Activated CD4-positive, alpha-beta T cell treated with anti-CD3 and anti-CD28 coated beads, Interleukin-2, amount 50 U/mL, for 4 hours (primary cell): ENCODE results near the gene SOX6.
"Not testable (repeated sequence)": the region's sequence is repeated elsewhere in the genome, so short reads cannot be mapped to it uniquely, and the experiment has no call there.

ENCODE experiments used
- DNase-seq, 2 experiments: peaks; one replicate each; pipeline ENCODE4 v3.0.0-alpha.2; 2020

SOX6 gene

GRCh38 chr11:15943418-15944197, 412.7 kb downstream of the SOX6 start:
- DNase-seq = no peak

- no peak for DNase-seq
Observed at GRCh38 chr11:15942936-15943335, 413.4 kb downstream of the SOX6 start.

- no peak for DNase-seq
Observed at GRCh38 chr11:15942126-15942525, 414.2 kb downstream of the SOX6 start.

- DNase-seq = no peak
Observed at GRCh38 chr11:15941206-15941770, 415.1 kb downstream of the SOX6 start.

GRCh38 chr11:15940462-15941205, 415.7 kb downstream of the SOX6 start:
- DNase-seq = no peak

- no peak for DNase-seq
Observed at GRCh38 chr11:15938983-15939382, 417.4 kb downstream of the SOX6 start.

- DNase-seq = no peak
Observed at GRCh38 chr11:15938121-15938611, 418.2 kb downstream of the SOX6 start.

- DNase-seq = no peak
Observed at GRCh38 chr11:15937601-15938120, 418.7 kb downstream of the SOX6 start.

- no peak for DNase-seq
Observed at GRCh38 chr11:15936011-15936410, 420.3 kb downstream of the SOX6 start.

GRCh38 chr11:15935373-15935772, 421.0 kb downstream of the SOX6 start:
- DNase-seq = no peak

GRCh38 chr11:15933886-15934625, 422.3 kb downstream of the SOX6 start:
- no peak for DNase-seq

GRCh38 chr11:15932417-15932816, 423.9 kb downstream of the SOX6 start:
- no peak for DNase-seq

- DNase-seq = no peak
Observed at GRCh38 chr11:15931497-15931896, 424.8 kb downstream of the SOX6 start.

- no peak for DNase-seq
Observed at GRCh38 chr11:15930442-15931025, 425.8 kb downstream of the SOX6 start.

GRCh38 chr11:15929371-15929901, 426.9 kb downstream of the SOX6 start:
- no peak for DNase-seq

- DNase-seq = no peak
Observed at GRCh38 chr11:15927864-15928217, 428.5 kb downstream of the SOX6 start.

- DNase-seq = no peak
Observed at GRCh38 chr11:15927196-15927863, 429.0 kb downstream of the SOX6 start.

GRCh38 chr11:15926071-15926470, 430.3 kb downstream of the SOX6 start:
- DNase-seq = no peak

- no peak for DNase-seq
Observed at GRCh38 chr11:15923183-15923582, 433.2 kb downstream of the SOX6 start.

GRCh38 chr11:15922745-15923144, 433.6 kb downstream of the SOX6 start:
- not testable (repeated sequence) for DNase-seq

GRCh38 chr11:15920856-15921629, 435.3 kb downstream of the SOX6 start:
- DNase-seq = no peak
